K562 (cell line): Measurements from ENCODE around the gene GALNT12. TPM values are rescaled to one million over a fixed set of nuclear protein-coding genes. Genes with fewer than 3 reads are reported as not detected.

ENCODE experiments used
- ARID3B ChIP-seq: fragments of 250-450 bp; sonication (Bioruptor Pico); IDR thresholded peaks from 2 replicates; pipeline ENCODE4 v1.4.0; 2020; ENCODE audit warnings: borderline replicate concordance
- ARID4B ChIP-seq: sonication (generic); formaldehyde crosslinking; IDR thresholded peaks from 2 replicates; pipeline ENCODE4 v1.8.0; 2022; ENCODE audit warnings: mild to moderate bottlenecking, missing genetic modification reagents
- CHAMP1 ChIP-seq: fragments of 450-650 bp; IDR thresholded peaks from 2 replicates; pipeline ENCODE4 v1.6.1; 2016; ENCODE audit warnings: mild to moderate bottlenecking
- CSDE1 ChIP-seq, 2 experiments: fragments of 450-650 bp; IDR thresholded peaks; 2 replicates each; pipeline ENCODE4 v1.6.1; 2016; ENCODE audit warnings: mild to moderate bottlenecking in 1 of 2
- PHB ChIP-seq: fragments of 250-450 bp; sonication (Bioruptor Pico); IDR thresholded peaks from 2 replicates; pipeline ENCODE4 v1.5.0; 2021
- PRMT5 ChIP-seq: sonication (generic); formaldehyde crosslinking; IDR thresholded peaks from 2 replicates; pipeline ENCODE4 v1.5.0; 2020; ENCODE audit warnings: missing genetic modification reagents
- TAF15 ChIP-seq: fragments of 200-400 bp; formaldehyde crosslinking; IDR thresholded peaks from 2 replicates; pipeline ENCODE4 v1.6.1; 2017; ENCODE audit warnings: mild to moderate bottlenecking, low read depth, low read length, moderate library complexity
- TAF7 ChIP-seq: fragments of 450-650 bp; IDR thresholded peaks from 2 replicates; pipeline ENCODE4 v1.6.1; 2016; ENCODE audit warnings: missing genetic modification characterization, missing compliant biosample characterization
- ZBTB12 ChIP-seq: fragments of 250-450 bp; sonication (Bioruptor Pico); IDR thresholded peaks from 2 replicates; pipeline ENCODE4 v1.4.0; 2020
- ZC3H11A ChIP-seq: IDR thresholded peaks from 2 replicates; pipeline ENCODE4 v1.6.1; 2012; ENCODE audit warnings: low read depth, low read length, improper control_type of control experiment
- ZNF253 ChIP-seq: fragments of 250-450 bp; sonication (Bioruptor Pico); conservative IDR thresholded peaks from 2 replicates; pipeline ENCODE4 v1.6.1; 2021; ENCODE audit warnings: mild to moderate bottlenecking
- ZNF445 ChIP-seq: fragments of 250-450 bp; sonication (Bioruptor Pico); IDR thresholded peaks from 2 replicates; pipeline ENCODE4 v1.4.0; 2020; ENCODE audit warnings: low read depth, mild to moderate bottlenecking, moderate library complexity
- ZNF592 ChIP-seq: fragments of 450-650 bp; IDR thresholded peaks from 2 replicates; pipeline ENCODE4 v1.6.1; 2017; ENCODE audit warnings: antibody characterized with exemption, mild to moderate bottlenecking
- polyA plus RNA-seq, 8 experiments: library from polyadenylated mRNA; depleted of rRNA in 4 of 8; stranded (reverse) in 5 of 8; unstranded in 3 of 8; fragments of >200 nt; fragmentation: Nextera tagmentation in 2 of 8; fragmentation: Illumina TruSeq in 1 of 8; extraction: Ambion mirVana in 2 of 8; extraction: Trizol in 1 of 8; gene quantifications; 2 replicates each; pipeline versions ENCODE4 v1.2.1 to v1.2.3, GENCODE V29; 2011 to 2014; ENCODE audit warnings: inconsistent platforms in 1 of 8, missing spikeins in 1 of 8
- total RNA-seq, 7 experiments: library from RNA; depleted of rRNA in 6 of 7; stranded (reverse); fragments of >200 nt in 6 of 7; fragmentation: Illumina TruSeq in 2 of 7; extraction: Trizol in 2 of 7; gene quantifications; 2 replicates each; pipeline versions ENCODE4 v1.2.1 to v1.2.3, GENCODE V29; 2011 to 2021; ENCODE audit warnings: low replicate concordance in 1 of 7

GALNT12 gene
- total and polyA plus RNA-seq, 9 of the 15 experiments (the other 6 are each of a cell fraction or from before 2014, with no cell fraction given) = 29.7 to 82.9 (median 44.2) TPM

- TF ChIP-seq ZNF592 = no peak
- TF ChIP-seq ZBTB12 = no peak
- no peak for TF ChIP-seq ARID3B (CRISPR knock-in tag)
- no peak for TF ChIP-seq ZNF445 (CRISPR knock-in tag)
- no peak for TF ChIP-seq PHB (CRISPR knock-in tag)
- no peak for TF ChIP-seq TAF15
- no peak for TF ChIP-seq PRMT5 (CRISPR knock-in tag)
- no peak for TF ChIP-seq TAF7
- no peak for TF ChIP-seq ARID4B (CRISPR knock-in tag)
- no peak for TF ChIP-seq CSDE1 (IDR thresholded peaks at IDR 0.05)
- TF ChIP-seq ZNF253 = no peak
- no peak for TF ChIP-seq ZC3H11A
- no peak for TF ChIP-seq CHAMP1
Measured at GRCh38 chr9:98796364-98797101, 10.9 kb upstream of the GALNT12 start, which contains the start of gene ANKS6 (continued).
